HG03103 (cell line): Measurements from ENCODE around the gene UBE2N.
"Not testable (repeated sequence)": the region's sequence is repeated elsewhere in the genome, so short reads cannot be mapped to it uniquely, and the experiment has no call there.

Experiments
- ATAC-seq: cut with Tn5 transposase; IDR thresholded peaks from one replicate; pipeline ENCODE4 v1.9.1; 2021; ENCODE audit warnings: low read depth; ENCODE audit not compliant: unreplicated experiment

Gene UBE2N

DNA sequence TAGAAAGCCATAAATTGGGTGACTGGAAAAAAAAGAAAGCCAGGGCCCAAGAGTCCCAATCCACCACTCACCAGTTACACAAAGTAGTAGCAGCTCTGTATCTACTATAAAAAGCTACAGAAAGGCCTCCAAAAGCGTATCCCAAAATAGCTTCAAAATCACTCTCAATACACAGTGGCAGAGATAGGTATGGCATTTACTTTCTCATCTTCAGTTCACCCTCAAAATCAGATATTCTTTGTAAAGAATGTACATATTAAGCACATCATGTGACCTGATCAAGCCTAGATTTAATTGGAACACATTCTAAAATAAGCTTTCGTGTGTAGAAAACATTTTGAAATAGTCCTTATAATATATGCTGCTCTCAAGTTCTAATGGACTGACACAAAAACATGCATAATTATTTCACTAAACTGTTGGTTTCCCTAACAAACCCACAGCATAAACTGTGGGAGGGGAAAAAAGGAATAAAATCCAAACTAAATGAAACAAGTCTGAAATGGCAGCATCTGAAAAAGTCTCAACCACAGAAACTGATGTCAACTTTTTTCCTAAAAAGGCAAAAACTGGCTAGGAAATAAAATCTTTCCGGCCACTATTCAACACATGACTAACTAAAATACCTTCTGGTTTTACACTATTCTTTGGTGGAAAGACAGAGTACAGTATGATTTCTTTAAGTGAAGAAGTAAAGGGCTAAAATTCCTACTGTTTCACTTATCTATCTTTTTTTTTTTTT is 25.9 kb downstream of the UBE2N start:
- ATAC-seq: no peak

DNA sequence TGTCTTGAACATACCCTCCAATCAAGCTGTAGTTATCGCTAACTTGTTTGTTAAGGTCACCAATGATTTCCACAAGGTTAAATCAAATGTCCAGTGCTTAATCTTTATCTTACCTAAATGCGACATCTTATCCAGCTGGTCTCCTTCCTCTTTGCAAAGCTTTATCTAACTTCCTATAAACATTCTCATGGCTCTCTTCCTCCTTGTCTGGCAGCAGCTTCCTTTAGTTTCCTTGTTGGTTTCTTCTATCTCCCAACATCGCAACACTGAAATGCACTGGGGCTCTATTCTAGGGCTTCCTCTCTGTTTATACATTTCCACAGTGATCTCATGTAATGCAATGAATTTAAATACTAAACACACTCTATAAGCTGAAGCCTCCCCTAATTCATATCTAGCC is 28.7 kb downstream of the UBE2N start:
- no peak for ATAC-seq

GRCh38 chr12:93412396-93412795 is 29.4 kb downstream of the UBE2N start:
- ATAC-seq: not testable (repeated sequence)

- not testable (repeated sequence) for ATAC-seq
Measured at GRCh38 chr12:93411060-93411459, 30.7 kb downstream of the UBE2N start.

- not testable (repeated sequence) for ATAC-seq
Measured at GRCh38 chr12:93409343-93410187, 32.2 kb downstream of the UBE2N start.

DNA sequence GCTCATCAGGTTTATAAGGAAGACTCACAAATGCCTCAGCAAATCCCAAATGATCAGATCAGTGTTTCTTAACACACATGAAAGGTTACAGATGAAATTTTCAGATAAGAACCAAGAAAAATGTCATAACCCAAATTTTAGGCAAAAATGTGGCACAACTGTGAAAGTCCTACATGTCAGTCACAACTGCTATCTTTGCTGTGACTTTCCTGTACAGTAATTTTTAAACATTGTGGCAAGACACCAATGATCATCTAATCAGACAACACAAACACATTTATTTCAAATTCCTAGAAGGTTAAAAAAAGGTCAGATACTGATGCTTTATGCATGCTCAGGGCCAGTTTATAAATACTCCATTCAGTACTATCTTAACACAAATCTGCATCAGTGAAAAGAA is 32.9 kb downstream of the UBE2N start:
- no peak for ATAC-seq

- ATAC-seq: no peak
Measured at GRCh38 chr12:93407963-93408283, 33.8 kb downstream of the UBE2N start.

GRCh38 chr12:93407054-93407962 is 34.4 kb downstream of the UBE2N start:
- no peak for ATAC-seq

DNA sequence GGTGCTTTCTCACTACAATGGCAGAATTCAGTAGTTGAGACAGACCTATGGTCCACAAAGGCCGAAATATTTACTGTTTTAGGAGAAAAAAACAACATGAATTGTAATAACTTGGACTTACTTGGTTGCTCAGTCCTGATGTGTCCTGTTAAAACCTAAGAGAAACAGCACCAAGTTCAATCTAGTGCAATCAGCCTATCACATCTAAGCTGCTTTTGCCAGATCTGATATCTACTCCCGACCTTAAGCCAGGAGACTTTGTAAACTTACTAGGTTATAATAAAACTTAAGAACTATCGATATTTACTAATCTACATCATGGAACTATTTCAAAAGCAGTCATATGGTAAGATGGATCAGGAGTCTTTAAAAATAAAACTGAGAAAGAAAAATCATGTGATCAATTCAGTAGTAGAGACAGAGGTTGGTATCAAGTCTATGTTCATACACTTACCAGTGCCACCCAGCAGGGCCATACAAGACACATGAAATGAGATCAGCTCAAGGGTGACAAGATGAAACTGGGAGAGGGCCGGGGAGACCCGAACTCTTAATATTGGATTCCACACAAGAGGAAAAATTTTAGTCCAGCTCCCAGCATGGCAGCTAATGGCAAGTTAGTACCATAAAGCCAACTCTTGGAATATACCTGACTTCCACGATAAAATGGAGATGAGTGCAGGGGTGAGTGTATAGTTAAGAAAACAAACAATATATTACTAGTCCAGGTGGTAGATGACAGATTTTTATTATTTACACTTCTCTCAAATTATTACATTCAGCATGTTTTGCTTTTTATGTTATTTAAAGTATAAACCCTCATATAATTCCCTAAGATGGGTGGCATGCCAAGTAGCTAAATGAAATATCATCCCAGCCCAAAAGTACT is 36.5 kb downstream of the UBE2N start:
- no peak for ATAC-seq

DNA sequence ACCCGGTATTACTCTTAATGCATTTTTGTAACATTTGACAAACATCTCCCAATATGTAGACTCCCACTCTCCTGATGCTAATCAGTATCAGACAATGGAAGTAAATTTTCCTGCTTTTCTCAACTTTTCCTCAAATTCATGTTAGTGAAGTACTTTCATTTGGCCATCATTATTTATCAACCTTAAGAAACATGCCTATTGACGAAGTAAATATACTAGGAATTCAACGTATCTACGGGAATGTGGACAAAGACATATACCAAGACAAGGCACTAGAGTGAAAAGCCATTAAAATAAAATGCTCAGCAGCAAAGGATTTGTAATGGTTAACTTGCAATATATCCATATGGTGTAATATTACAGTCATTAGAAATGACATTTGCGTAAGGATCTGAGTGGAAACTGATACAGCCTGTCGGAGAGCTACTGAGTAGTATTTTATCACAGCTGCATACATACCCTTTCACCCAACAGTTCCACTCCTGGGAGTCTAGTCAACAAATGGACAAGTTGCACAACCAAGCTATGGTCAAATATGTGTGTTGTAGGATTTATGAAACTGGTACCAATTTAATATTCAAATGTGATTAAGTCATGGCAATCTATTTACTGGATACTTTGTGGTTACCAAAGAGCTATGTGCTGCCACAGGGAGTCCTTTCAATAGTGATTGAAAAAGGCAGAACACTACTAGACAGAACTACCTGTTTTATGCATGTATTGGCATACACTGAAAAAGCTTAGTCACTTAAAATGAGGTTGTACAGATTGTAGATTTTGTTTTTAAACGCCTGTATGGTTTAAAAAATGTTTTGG is 37.6 kb downstream of the UBE2N start:
- ATAC-seq: no peak

DNA sequence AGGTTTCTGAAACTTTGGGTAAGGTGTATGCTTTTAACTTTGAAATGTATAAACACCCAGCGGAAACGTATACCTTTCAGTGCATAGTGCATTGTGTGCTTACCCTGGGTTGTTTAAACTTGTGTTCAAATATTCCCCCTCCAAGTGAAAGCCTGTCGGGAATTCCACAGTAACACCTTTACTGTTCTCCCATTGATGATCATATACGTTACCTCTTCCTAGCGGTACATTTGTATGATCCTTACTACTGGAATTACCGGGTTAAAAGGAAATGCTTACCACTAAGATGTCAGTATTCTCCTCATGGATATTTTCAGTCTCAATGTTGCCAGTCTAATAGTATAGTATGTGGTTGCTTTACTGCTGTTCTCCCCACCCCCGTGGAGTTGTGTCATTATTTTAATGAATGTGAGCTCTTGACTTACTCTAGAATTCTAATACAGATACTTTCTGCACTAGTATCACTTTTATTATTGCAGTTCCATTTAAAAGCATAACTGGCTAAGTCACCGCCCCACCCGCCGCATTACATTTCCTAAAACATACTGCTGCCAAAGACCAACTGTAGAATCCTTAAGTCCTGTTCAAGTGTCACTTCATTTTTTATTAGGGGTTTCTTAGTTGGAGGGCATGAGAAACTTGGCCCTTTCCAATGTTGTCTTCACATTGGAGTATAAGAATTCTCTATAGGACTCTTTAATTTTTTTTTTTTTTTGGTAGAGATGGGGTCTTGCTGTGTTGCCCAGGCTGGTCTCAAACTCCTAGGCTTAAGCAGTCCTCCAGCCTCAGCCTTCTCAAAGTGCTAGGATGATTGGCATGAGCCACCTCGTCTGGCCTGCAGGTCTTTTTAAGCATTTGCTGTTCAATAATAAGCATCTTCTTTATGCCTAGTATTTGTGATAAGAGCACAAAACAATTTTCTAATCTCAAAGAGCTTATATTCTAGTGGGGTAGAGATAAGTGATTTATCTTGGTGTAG is 39.1 kb downstream of the UBE2N start:
- no peak for ATAC-seq

DNA sequence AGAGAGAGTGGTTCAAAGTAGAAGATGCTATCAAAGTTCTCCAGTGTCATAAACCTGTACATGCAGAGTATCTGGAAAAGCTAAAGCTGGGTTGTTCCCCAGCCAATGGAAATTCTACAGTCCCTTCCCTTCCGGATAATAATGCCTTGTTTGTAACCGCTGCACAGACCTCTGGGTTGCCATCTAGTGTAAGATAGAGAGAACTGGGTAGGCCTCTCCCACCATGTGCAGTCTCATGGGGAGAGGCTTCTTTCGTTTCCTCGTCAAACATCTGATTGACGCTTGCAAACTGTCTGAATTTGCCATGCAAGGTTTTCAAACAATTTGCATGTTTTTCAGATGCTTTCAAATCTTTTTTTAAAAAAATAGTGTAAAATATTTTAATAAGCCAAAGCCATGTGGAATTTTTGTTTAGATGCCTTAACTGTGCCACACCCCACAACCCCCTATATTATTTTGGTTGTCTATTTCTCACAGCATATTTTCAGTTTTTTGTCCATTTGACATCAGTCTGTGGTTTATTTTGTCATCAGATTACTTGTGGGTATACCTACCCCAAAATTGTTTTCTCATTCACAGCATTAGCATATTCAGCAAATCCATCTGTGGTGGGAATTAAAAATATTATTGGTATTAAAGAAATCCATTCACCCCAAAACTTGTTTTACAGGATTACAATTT is 42.4 kb downstream of the UBE2N start:
- peak; percentile 76 for ATAC-seq

GRCh38 chr12:93397412-93397811 is 44.3 kb downstream of the UBE2N start:
- ATAC-seq: no peak

DNA sequence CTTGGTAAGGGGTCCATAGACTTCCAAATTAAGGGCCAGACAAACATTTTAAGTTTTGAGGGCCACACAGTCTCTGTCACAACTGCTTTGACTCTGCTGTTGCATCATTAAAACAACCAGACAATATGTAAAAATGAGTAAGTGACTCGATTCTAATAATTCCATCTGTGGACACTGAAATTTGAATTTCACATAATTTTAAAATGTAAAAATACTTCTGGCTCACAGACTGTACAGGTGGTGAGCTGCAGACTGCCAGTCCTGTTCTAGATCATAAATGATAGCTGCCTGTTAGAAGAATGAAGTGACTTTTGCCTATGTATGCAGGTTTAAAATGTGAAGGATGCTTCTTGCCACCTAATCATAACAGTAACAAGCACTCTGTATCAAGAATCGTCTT is 48.3 kb downstream of the UBE2N start:
- no peak for ATAC-seq

DNA sequence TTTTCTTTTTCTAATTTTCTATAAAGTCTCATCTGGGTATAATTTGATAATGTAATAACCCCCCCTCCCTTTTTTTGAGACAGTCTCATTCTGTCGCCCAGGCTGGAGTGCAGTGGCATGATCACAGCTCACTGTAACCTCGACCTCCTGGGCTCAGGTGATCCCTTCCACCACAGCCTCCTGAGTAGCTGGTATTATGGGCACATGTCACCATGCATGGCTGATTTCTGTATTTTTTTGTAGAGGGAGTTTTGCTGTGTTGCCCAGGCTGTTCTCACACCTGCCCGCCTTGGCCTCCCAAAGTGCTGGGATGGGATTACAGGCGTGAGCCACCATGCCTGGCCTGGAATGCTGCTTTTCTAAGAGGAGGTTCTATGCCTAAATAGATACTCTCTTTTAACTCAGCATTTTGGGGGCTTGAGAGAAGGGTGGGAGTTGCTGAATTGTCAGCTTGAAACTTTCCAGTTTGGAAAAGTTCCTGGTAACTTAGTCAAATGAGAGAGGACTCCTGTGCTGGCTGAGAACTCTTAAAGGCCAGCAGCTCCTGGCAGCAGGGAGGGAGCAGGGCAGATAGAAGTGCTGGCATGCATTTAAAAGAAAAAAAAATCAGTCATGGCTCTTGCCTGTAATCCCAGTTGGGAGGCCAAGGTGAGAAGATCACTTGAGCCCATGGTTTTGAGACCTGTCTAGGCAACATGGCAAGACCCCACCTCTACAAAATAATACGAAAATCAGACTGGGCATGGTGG is 51.0 kb downstream of the UBE2N start:
- no peak for ATAC-seq

- no peak for ATAC-seq
Measured at GRCh38 chr12:93390031-93390430, 51.7 kb downstream of the UBE2N start.

GRCh38 chr12:93387780-93388179 is 54.0 kb downstream of the UBE2N start:
- ATAC-seq: no peak
